HCT116 (cell line): ENCODE data around the gene LMBRD1.

ENCODE experiments used
- EZH2 ChIP-seq: fragments of 200-600 bp; sonication (generic); IDR thresholded peaks from 2 replicates; pipeline ENCODE4 v1.6.1; 2017; ENCODE audit warnings: antibody characterized with exemption, mixed run types
- POLR2AphosphoS5 ChIP-seq: IDR thresholded peaks from 2 replicates; pipeline ENCODE4 v1.6.1; 2011; ENCODE audit warnings: mild to moderate bottlenecking, low read depth, low read length, moderate library complexity
- RAD21 ChIP-seq: IDR thresholded peaks from 2 replicates; pipeline ENCODE4 v1.6.1; 2012; ENCODE audit warnings: low read depth, mild to moderate bottlenecking
- SP1 ChIP-seq: IDR thresholded peaks from 2 replicates; pipeline ENCODE4 v1.6.1; 2012; ENCODE audit warnings: low read depth
- YY1 ChIP-seq: IDR thresholded peaks from 2 replicates; pipeline ENCODE4 v1.6.1; 2011; ENCODE audit warnings: low read length, low read depth, moderate library complexity, mild to moderate bottlenecking; ENCODE audit not compliant: insufficient replicate concordance; ENCODE audit errors: extremely low read depth
- TF ChIP-seq, protein P1 (sequence below), 3 experiments: fragments of 200-600 bp in 1 of 3; sonication (generic) in 1 of 3; IDR thresholded peaks in 2 of 3; conservative IDR thresholded peaks in 1 of 3; 2 replicates each; pipeline ENCODE4 v1.5.1; 2012 to 2017; ENCODE audit warnings: low read depth in 2 of 3, low read length in 2 of 3, antibody characterized with exemption in 1 of 3, borderline replicate concordance in 1 of 3, control low read depth in 1 of 3, mild to moderate bottlenecking in 1 of 3, mixed read lengths in 1 of 3, mixed run types in 1 of 3, moderate library complexity in 1 of 3; ENCODE audit not compliant: insufficient read depth in 1 of 3

DNA sequence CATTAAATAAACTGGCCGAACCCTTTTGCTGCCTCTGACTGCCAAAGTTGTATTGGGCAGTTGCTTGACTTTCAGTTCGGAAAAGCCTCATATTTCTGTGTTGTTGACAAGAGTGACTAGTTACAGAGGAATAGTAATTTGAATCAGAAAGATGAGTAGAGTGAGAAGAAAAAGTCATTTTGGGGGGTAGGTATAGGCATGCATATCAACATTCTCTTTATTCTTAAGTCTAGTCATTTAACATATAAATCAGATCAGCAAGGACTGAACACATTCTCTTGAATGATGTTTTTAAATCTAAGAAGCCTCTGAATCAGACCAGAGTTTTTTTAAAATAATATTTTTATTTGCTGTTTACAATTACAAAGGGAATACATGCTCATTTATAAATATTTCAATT lies 4.9 kb upstream of the LMBRD1 start:
- TF ChIP-seq POLR2AphosphoS5 (no peak), RAD21 (no peak), EZH2 (no peak), SP1 (no peak), YY1 (no peak)
- TF ChIP-seq, protein P1, sequence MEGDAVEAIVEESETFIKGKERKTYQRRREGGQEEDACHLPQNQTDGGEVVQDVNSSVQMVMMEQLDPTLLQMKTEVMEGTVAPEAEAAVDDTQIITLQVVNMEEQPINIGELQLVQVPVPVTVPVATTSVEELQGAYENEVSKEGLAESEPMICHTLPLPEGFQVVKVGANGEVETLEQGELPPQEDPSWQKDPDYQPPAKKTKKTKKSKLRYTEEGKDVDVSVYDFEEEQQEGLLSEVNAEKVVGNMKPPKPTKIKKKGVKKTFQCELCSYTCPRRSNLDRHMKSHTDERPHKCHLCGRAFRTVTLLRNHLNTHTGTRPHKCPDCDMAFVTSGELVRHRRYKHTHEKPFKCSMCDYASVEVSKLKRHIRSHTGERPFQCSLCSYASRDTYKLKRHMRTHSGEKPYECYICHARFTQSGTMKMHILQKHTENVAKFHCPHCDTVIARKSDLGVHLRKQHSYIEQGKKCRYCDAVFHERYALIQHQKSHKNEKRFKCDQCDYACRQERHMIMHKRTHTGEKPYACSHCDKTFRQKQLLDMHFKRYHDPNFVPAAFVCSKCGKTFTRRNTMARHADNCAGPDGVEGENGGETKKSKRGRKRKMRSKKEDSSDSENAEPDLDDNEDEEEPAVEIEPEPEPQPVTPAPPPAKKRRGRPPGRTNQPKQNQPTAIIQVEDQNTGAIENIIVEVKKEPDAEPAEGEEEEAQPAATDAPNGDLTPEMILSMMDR (IDR thresholded peaks at IDR 0.05 in 2 of 3, conservative IDR thresholded peaks at IDR 0.05 in 1 of 3; ENCODE audit: borderline replicate concordance in 1 of 3, insufficient read depth in 1 of 3, low read depth in 2 of 3, low read length in 2 of 3), result no peak
